Right kidney (tissue), 1 donor: ENCODE results near the gene SMYD3.
"Not testable (repeated sequence)": the region's sequence is repeated elsewhere in the genome, so short reads cannot be mapped to it uniquely, and the experiment has no call there.

Experiments
- DNase-seq: peaks from one replicate; pipeline ENCODE4 v3.0.0-alpha.2; 2016

The SMYD3 gene

DNA sequence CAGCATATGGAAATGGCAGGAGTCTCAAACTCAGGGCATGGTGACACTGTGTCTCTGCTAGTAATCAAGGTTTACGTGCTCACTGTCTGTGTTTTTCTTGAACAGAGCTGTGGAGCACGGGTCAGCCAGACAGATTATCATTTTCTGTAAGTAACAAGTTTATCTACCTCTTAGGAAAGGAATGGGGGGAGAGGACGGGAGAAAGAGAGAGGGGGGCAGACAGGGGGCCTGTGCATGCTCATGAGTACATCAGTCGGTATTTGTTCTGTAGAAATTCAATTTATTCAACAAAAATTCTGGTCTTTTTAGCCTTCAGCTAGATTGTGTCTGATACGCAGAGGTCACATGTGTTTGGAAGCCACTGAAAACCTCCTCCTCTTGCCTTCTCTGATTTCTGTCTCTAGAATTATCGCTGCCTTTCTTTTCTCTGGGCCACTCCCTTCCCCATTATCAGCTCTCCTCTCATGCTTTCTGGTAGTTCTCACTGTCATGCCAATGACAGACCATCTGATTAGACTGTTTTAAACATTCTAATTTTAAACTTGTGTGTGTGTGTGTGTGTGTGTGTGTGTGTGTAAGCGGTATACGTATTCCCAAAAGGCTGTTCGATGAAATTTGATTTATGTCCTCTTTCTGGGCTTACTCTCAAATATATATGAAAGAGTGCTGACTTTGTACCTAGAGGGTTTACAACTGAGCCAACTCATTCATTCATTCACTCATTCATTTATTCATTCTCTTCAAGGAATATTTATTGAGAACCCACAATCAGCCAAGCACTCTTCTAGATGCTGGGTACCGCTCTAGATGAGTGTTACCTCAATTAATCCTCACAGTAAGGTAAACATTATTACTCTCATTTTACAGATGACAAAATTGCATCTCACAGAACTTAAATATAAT lies 715.4 kb downstream of the SMYD3 start:
- no peak for DNase-seq

DNA sequence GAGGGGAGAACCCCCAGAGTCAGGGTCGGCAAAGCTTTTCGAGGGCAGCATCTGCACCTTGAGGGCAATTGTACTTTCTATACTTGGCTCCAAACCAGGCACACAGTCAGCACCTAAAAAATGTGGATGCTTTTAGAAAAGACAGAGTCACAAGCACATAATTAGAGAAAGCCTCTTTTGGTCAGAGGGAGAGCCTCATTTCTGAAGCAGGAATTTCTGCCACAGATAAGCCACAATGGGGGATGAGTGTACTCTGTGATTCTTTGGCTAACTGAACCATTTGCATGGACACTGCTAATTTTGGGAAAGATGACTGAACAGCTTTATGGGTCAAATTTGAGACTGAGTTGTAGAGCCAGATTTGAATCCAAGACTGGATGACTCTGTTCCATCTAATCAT lies 716.6 kb downstream of the SMYD3 start:
- DNase-seq, result no peak

DNA sequence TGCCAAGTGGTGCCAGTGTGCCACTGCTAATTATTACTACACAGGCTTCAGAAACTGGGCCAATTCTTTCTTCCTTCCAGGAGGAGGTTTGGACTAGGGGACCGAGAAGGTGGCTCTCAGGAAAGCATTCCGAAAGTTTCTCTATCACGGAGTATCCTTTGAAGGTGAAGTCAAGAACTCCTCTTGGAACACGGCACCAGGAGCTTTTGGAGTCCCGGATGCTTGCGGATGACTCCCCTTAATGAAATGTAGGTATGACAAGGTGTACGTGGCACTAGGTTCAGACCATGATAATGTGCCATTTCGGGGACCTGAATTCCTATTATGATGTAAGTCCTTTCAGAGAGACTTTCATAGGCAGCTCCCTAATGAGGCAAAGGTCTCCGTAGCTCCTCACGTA lies 718.2 kb downstream of the SMYD3 start:
- DNase-seq, result no peak

DNA sequence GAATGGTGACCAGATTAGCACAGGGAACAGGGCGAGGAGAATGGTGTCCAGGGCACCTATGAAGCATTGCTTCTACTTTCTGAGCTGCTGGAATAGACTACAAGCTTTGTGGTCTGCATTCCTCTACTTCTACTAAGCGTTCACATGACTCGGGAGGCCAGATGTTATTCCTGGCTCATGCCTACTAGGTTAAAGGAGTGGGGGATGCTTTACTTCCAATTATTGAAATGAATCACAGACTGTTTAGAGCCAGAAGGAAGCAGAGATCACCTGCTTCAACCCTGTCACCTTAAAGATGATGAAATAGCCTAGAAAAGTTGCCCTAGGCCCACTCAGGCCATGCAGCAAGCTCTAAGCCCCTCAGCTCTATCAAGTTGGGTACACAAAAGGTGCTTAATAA lies 718.8 kb downstream of the SMYD3 start:
- no peak for DNase-seq

DNA sequence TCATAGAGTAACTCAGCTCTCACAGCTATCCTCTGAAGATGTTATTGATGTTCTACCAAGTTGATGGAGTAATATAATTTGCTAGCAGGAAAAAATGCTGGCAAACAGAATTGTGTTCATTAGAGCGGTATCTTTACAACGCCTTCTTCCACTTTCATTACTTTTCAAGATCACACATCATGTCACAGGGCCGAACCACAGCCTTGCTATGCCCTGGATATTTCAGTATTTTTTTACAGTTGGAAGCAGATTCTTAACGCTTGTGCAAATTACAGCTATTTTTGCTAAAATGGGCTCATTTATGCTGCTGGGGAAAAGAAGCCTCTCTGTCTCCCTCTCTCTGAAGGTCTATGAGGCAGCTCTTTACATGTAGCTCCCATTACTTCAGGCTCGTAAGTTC lies 720.1 kb downstream of the SMYD3 start:
- DNase-seq, result no peak

DNA sequence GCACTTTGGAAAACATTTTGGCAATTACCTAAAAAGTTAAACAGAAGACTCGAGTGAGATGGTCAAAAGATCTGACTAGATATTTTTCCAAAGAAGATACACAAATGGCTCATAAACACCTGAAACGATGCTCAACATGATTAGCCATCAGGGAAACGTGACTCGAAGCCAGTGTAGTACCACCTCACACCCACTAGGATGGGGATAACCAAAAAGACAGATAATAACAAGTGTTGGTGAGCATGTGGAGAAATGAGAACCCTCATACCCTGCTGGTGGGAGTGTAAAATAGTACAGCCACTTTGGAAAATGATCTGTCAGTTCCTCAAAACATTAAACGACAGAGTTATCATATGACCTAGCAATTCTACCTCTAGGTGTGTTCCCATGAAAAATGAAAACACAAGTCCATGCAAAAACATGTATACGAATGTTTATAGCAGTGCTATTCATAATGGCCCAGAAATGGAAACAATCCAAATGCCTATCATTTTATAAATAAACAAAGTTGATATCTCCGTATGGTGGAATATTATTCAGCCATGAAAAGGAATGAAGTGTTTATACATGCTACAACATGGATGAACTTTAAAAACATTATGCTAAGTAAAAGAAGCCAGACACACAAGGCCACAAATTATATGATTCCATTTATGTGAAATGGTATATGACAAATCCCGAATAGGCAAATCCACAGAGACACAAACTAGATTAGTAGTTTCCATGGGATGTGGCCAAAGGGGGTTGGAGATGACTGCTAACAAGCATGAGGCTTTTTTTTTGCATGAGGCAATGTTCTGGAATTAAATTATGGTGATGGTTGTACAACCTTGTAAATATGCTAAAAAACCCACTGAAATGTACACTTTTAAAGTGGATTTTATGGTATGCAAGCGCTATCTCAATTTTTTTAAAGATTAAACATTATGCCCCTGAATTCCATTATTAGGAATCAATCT lies 727.0 kb downstream of the SMYD3 start:
- no peak for DNase-seq

DNA sequence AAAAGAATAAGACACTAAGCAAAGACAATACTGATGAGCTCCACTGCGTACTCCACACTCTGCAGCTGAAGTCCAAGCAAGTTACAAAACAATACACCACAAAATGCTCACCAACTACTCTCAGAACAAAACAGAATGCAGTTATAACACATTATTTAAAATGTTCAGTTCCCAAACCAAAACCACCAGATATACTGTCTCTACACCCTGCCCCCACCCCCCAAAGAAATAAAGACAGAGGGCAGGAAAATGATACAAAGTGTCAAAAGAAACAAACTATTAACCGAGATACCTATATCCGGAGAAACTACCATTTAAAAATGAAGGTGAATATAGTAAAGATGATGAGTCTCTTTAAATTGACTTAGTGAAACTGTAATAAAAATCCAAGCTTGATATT lies 729.3 kb downstream of the SMYD3 start:
- no peak for DNase-seq

DNA sequence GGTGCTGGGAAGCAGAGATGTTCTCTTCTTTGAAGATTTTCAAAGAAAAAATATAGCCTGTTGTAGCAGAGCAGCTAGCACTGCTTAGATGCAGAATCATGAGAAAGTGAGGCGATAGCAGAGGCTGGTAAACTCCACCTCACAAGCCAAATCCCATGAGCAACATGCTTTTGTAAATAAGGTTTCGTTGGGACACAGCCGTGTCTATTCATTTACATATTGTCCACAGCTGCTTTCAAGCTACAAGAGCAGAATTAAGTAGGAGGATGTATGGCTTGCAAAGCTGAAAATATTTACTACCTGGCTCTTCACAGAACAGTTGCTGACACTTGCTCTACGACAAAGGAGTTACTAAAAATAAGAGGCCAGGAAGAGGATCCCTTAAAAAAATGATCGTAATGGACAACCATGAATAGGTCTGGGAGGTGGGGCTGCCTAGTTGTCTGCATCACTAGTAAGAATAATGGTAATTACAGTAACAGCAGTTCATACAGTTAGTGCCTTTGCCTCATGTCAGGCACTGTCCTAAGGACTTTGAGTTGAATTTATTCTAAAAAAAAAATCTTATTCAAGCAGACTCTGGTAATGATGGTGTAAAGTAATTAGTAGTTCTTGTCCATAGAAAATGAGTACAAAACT lies 730.3 kb downstream of the SMYD3 start:
- DNase-seq, result peak; percentile 10

DNA sequence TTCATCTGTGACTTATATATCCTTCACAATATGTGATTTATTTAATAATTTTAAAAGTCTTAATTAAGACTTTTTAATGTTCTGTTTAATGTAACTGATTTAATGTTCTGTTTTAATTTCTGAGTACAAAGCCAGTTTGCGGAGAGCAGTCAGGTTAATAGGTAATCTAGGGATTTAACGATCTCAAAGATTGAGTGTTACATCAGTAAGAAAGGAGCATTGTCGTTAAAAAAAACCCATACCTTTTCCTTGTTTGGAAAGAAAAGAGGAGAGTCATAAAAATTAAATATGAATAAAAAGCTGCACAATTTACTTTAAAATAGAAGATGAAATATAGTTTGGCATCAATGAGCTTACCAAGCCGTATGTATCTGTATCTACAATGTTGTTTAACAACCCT lies 730.9 kb downstream of the SMYD3 start:
- no peak for DNase-seq

DNA sequence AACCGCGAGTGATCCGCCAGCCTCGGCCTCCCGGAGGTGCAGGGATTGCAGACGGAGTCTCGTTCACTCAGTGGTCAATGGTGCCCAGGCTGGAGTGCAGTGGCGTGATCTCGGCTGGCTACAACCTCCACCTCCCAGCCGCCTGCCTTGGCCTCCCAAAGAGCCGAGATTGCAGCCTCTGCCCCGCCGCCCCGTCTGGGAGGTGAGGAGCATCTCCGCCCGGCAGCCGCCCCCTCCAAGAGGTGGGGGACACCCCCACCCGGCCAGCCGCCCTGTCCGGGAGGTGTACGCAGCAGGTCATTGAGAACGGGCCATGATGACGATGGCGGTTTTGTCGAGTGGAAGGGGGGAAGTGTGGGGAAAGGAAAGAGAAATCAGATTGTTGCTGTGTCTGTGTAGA lies 732.1 kb downstream of the SMYD3 start:
- DNase-seq, result not testable (repeated sequence)

DNA sequence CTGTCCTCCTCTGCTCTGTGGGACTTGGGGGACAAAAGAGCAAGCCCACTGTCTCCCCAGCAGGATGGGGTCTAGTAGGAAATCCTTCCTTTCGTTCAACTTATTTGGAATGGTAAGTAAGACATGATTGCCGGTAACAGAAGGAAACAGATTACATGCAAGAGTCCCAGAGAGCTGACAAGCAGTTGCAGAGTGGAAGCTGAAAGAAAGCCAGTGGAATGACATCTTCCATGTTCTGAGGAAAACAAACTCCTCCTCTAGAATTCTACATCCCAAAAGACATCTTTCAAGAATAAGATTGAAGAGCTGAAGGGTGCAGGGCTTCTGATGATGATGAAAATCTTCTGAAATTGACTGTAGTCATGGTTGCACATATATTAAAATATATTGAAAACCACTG lies 732.9 kb downstream of the SMYD3 start:
- DNase-seq, result no peak

DNA sequence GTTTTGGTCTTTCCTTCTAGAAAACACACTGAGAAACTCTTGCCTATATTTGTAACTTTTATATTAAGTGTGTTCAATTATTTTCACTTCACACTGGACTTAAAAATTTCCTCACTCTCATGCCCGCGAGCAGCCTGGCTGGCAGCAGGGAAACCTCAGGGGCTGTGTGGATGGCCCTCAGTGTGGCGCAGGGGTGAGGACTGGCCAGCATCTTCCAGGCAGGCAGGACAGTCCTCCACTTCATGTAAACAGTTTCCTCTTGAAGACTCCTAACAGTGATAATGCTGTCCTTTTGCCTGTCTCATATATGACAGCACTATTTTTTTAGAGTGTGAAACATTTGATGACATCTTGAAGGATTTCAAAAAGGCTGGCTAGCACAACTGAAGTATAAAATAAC lies 733.7 kb downstream of the SMYD3 start:
- DNase-seq, result no peak

DNA sequence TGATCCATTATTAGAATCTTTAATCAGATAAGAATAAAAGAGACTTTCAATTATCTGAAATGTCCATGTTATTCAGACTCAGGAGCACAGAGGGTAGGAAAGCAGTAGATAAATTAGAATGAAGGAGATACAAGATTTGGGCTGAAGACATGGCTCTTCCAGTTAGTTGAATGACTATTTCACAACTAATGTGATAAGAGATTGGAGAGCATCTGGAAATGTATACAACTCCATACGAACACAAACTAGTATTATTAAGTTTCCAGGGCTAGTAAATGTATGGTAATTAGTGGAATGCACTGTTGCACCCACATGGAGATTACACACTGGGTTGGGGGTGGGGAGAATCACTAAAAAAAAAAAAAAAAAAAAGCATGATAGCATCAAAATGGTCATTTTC lies 734.3 kb downstream of the SMYD3 start:
- no peak for DNase-seq

DNA sequence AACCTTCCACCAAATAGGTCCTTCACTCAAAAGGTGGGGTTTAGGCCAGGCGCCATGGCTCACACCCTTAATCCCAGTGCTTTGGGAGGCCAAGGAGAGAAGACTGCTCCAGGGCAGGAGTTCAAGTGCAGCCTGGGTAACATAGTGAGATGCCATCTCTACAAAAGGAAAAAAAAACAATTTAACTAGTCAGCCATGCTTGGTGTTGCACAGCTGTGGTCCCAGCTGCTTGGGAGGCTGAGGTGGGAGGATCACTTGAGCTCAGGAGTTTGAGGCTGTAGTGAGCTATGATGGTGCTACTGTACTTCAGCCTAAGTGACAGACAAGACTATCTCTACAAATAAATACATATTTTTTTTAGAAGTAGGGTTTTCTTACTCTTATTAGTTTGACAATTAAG lies 734.8 kb downstream of the SMYD3 start:
- DNase-seq, result no peak

DNA sequence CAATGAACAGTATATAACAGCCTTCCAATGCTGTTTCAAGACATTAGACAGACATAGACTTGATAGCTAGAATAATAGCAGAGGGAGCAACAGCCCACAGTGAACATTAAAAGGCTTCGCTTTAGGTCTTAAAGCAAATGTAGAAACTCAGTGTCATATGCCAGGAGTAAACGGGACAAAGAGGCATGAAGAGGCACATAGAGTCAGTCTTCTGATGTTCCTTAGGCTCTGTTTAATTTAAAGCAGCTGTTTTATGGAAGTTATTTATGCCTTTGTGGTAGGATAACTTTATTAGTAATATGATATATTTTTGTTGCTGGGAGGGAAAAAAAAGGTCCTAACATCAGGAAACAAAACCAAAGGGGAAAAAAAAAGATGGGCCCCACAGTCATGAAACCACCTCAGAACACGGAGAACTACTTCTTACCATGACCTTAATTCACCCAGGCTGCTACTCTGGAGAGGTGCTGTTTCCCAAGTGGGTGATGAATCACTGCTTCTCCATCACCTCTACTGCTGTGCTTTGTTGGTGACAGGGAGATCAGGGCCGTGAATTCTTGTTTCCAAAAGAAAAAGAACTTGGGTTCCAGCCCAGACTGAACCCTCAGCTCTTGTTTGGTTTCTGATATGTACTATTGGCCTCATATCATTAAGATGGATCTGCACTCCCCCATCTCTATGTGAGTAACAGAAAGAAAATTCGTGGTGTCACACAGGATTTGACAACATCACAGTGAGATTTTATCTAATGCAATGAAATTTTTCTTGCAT lies 735.4 kb downstream of the SMYD3 start:
- DNase-seq, result peak; percentile 15

DNA sequence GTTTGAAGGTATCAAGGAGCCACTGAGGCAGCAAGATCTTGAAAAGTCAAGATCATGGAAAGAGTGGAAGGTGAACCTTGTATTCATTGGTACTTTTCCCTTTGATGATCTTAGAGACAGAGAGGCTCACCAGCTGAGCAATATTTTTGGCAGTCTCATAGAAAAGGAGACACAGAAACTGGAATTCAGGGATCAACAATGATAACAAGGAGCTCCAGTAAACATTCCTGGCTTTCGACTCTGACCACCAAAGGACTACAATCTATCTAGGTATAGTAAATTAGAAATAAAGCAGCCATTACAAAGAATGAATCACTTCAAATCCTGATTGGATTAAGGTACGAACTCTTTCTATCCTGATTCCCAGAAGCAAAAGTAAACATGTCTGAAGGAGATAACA lies 736.9 kb downstream of the SMYD3 start:
- no peak for DNase-seq

DNA sequence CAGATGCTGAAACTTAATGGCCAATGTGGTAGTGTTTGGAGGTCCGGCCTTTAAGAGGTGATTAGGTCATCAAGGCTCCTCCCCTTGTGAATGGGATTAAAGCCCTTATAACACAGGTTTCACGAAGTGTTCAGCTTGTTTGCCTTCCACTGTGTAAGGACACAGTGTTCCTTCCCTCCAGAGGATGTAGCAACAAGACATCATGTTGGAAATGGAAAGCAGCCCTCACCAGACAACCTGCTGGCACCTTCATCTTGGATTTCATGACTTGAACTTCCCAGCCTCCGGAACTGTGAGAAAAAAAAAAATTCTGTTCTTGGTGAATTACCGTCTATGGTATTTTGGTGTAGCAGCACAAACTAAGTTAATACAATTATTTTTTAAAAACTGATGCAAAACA lies 738.5 kb downstream of the SMYD3 start:
- no peak for DNase-seq

DNA sequence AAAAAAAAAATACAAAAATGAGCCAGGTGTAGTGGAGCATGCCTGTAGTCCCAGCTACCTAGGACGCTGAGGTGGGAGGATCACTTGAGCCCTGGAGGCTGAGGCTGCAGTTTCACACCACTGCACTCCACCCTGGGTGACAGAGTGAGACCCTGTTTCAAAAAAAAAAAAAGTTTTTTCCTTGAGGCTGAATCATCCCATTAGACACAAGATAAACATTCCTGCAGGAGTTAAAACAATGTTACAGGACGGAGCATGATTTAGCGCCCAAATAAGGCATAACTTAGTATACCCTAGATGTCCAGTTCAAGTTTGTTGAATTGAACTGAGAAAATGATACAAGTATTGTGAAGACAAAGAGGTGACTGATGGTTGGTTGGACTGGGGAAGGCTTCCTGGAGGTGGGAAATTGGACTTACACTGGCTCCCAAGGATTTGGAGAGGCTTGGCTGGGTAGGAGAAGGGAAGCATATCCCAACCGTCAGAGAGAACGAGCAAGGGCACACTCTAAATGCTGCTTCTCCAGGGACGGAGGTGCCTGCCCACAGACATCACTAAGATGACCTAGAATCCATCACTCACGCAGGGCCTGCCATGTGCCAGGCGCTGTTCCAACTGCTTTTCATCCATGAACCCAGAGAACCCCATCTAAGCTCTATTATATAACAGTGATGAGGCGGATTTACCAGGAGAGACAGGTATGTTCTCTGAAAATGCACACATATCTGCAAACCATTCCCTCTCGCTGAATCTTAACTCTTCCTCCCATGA lies 741.7 kb downstream of the SMYD3 start:
- DNase-seq, result peak; percentile 39

DNA sequence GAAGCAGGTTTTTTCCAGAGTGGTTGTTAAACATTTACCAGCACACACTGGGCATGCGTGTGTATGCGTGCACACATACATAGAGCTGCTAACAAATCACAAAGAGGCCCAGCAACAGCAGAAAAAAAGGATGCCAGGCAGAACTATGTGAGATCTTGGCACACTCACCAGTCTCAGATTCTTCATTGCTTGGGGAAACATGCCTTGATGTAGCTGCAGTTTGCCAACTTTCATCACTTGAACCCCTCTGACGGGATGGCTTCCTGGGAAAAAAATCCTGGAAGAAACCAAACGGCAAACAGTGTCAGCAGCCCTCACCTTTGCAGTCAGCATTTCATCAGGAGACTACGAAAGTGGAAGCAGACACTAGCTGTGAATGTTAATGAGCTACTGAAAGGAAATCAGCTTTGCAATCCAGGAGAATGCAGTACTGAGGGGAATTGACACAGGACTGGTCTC lies 743.2 kb downstream of the SMYD3 start:
- peak; percentile 27 for DNase-seq

DNA sequence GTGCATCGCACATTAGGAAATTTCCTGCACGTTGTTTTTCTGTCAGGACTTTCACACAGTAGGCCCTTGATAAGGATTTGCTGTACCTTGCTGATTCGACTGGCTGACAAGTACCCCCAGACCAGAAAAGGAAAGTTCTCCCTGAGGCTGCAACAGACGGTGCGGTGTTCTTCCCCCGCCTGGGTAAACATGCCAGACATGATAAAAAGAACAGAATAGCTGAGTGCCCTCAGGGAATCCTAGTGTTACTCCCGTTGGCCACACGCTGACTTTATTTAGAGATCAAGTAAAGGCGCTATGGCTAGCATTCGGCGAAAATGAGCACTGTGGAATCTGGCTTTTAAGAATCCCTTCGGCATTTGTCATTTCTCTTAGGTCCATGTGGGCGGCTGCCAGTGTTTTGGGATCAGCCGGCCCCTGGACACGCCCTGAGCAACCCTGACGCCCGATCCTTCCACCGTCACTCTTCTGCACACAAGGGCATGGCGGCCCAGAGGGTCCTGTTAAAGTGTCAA lies 744.6 kb downstream of the SMYD3 start:
- no peak for DNase-seq

DNA sequence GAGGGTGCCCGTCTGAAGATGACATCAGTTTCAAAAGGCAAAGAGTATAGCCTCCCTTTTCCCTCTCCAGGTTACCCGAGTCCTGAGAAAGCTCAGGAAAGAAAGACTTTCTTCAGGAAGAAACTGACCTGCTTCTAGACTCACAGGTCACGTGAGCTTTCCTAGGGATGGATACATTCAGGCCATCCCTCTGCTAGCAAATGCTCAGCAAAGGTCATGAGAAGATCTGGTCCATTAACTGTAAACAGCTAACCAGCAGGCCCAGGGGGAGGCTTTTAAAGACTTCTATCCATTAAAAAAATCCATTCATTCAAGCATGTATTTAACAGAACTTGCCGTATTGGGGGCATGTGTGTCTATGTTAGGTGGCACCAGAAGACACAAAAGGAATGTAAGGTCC lies 746.8 kb downstream of the SMYD3 start:
- peak; percentile 17 for DNase-seq
